AG04449 (cell line): Measurements from ENCODE around the gene MT1H.

Experiments used
- CTCF ChIA-PET: fragments of 350-600 bp; formaldehyde crosslinking; extraction: SDS; loops from one replicate; lab custom pipeline; 2021; ENCODE audit warnings: antibody characterized with exemption; lab: Yijun Ruan, JAX
- POLR2A ChIA-PET: fragments of 400-600, 350-600 bp; formaldehyde crosslinking; extraction: SDS; loops from one replicate; lab custom pipeline; 2020; ENCODE audit warnings: antibody characterized with exemption, inconsistent platforms; lab: Yijun Ruan, JAX
- DNase-seq: peaks from one replicate; pipeline ENCODE4 v3.0.0-alpha.2; 2010; ENCODE audit warnings: low read depth, low spot score
- H3K4me3 ChIP-seq: 2 replicates; pipeline ENCODE4 v1.5.1; 2011; ENCODE audit warnings: low read depth, mild to moderate bottlenecking, control low read depth, low read length
- TF ChIP-seq, protein P1 (sequence below): IDR thresholded peaks from one replicate; pipeline ENCODE4 v1.5.1; 2011; ENCODE audit warnings: mild to moderate bottlenecking, moderate library complexity, low read length, control low read depth, inconsistent platforms; ENCODE audit not compliant: insufficient read depth; ENCODE audit errors: missing control alignments

Gene MT1H

DNA sequence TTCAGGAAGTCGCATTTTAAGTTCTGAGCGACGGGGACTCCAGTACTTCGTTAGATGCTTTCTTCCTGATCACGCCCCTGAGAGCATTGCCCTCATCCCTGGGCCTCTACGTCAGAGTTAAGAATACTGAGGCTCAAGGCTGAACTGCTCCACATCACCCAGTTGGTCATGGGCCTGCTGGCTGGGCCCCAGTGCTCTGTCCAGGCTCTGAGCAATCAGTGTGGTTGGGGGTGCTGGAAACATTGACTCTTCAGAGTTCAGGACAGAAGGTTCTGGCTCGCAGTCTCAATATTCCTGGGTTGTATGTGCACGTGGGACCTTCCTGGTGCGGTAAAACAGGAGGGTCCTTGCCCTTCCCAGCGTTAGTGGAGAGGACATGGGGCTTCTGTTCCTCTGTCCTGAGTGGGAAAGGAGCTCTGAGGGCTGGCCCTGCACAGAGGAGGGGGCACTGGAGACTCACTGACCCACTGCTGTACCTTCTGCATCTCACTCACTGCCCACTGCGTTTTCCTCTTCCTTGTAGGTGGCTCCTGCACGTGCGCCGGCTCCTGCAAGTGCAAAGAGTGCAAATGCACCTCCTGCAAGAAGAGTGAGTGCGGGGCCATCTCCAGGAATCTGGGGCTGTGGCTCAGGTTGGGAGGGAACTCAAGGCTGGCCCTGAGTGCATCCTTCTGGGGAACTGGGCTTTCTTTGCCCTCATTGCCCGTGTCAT is 43.5 kb upstream of the MT1H start:
- ChIA-PET CTCF (interaction anchor here (1.0 to 2.1 kb wide), 5 partner anchors 10 to 112 kb away, joined by 3 to 8 read pairs (median 3); no protein-coding TSS in a partner anchor), POLR2A (interaction anchor here (0.6 to 9.0 kb wide), 15 partner anchors 10 to 112 kb away, joined by 3 to 263 read pairs (median 5); partner anchors contain the start of genes BBS2, MT1X and MT2A)
- no peak for DNase-seq
- peak overlapping the region; percentile 84 for H3K4me3 ChIP-seq
- TF ChIP-seq, protein P1, sequence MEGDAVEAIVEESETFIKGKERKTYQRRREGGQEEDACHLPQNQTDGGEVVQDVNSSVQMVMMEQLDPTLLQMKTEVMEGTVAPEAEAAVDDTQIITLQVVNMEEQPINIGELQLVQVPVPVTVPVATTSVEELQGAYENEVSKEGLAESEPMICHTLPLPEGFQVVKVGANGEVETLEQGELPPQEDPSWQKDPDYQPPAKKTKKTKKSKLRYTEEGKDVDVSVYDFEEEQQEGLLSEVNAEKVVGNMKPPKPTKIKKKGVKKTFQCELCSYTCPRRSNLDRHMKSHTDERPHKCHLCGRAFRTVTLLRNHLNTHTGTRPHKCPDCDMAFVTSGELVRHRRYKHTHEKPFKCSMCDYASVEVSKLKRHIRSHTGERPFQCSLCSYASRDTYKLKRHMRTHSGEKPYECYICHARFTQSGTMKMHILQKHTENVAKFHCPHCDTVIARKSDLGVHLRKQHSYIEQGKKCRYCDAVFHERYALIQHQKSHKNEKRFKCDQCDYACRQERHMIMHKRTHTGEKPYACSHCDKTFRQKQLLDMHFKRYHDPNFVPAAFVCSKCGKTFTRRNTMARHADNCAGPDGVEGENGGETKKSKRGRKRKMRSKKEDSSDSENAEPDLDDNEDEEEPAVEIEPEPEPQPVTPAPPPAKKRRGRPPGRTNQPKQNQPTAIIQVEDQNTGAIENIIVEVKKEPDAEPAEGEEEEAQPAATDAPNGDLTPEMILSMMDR, result no peak

DNA sequence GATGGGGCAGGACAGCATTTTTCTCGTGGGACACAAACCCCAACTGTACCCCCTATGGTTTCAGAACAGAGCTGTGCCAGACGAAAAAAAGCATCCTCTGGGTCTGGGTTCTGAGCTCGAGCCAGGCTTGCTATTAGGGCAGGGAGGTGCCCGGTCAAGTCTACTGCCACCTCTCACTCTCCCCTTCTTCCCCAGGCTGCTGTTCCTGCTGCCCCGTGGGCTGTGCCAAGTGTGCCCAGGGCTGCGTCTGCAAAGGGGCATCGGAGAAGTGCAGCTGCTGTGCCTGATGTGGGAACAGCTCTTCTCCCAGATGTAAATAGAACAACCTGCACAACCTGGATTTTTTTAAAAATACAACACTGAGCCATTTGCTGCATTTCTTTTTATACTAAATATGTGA is 42.9 kb upstream of the MT1H start:
- peak overlapping the region; percentile 84 for H3K4me3 ChIP-seq
- CTCF ChIA-PET, result interaction anchor here (0.7 to 2.1 kb wide), 3 partner anchors 16 to 1334 kb away, joined by 3 to 8 read pairs (median 3); no protein-coding TSS in a partner anchor
- TF ChIP-seq, protein P1, result no peak
- no peak for DNase-seq
- POLR2A ChIA-PET, result interaction anchor here (1.0 to 9.0 kb wide), 7 partner anchors 10 to 103 kb away, joined by 3 to 263 read pairs (median 5); partner anchors contain the start of genes MT1X and MT2A

DNA sequence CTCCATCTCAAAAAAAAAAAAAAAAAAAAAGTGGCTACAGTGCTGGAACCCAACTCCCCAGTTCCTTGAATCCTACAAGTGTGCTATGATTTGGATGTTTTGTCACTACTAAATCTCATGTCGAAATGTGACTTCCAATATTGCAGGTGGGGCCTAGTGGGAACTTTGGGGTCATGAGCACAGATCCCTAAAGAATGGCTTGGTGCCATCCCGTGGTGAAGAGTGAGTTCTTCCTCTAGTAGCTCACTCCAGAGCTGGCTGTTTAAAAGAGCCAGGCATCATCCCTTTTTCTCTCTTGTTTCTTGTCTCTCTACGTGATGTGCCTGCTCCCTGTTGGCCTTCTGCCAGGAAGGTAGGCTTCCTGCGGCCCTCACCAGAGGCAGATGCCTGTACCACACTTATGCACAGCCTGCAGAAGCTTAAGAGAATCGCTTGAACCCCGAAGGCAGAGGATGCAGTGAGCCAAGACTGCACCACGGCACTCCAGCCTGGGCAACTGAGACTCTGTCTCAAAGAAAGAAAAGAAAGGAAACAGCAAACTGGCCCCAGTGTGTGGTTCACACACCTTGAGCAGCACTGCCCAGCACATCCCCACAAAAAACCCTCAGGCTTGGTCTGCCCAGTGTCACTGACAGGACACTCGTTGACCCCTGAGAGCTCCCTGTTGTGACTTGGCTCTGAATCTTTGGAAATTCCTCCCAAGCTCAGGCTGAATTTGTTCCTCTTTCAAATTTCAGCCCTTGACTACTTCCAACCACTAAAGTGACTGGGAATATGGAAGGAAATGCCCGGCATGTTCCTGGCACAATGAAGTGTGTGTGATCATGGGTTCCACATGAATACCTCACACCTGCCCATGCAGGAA is 40.9 kb upstream of the MT1H start:
- POLR2A ChIA-PET, result interaction anchor here (9.0 kb wide), 1 partner anchor 19 kb away, joined by 263 read pairs; the partner anchor contains the start of gene MT2A
- TF ChIP-seq, protein P1, result no peak
- CTCF ChIA-PET, result interaction anchor here (1.4 to 1.5 kb wide), 2 partner anchors 15 to 28 kb away, joined by 4 read pairs; no protein-coding TSS in a partner anchor

DNA sequence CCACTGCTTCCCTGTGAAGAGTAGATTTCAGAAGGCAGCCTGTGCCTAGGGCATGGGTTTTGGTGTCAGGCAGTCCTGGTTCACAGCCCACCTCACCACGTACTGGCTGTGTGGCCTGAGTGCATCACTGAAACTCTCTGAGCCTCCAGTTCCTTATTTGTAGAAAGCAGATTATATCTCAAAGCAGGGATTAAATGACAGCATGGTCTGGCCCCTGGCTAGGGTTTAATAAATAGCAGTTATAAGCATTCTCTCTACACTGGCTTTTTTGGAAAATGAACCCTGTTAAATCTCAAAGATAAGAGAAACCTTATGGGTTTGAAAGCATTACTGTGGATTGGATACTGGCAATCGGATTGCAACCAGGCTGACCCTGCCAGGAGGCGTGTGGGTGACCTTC is 40.1 kb upstream of the MT1H start:
- ChIA-PET POLR2A (interaction anchor here (9.0 kb wide), 1 partner anchor 19 kb away, joined by 263 read pairs; the partner anchor contains the start of gene MT2A), CTCF (interaction anchor here (1.3 to 1.5 kb wide), 3 partner anchors 12 to 28 kb away, joined by 3 to 4 read pairs (median 4); no protein-coding TSS in a partner anchor)
- TF ChIP-seq, protein P1, result no peak
- H3K4me3 ChIP-seq, result no peak overlapping the region
- DNase-seq, result no peak

More for the DNA sequence above, 40.9 kb upstream of the MT1H start:
- no peak for DNase-seq
- no peak overlapping the region for H3K4me3 ChIP-seq

DNA sequence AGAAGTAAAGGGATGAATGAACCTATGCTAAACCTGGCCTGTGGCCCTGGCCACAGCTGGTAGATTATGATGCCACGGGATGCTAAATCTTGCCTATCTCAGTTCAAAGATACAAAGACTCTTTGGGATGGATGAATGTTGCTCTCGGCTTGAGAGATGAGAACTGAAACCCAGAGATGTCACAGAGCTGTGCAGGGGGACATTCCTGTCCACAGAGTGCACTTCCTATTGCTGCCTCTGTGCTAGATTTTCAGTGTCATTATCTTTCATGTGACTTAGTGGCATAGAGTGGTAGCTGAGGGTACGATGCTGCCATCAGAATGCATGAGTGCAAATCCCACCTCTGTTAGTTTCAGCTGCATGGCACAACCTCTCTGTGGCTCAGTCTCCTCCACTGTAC is 39.5 kb upstream of the MT1H start:
- no peak for DNase-seq
- ChIA-PET CTCF (interaction anchor here (1.2 to 1.6 kb wide), 5 partner anchors 11 to 72 kb away, joined by 3 to 5 read pairs (median 3); no protein-coding TSS in a partner anchor), POLR2A (interaction anchor here (9.0 kb wide), 1 partner anchor 20 kb away, joined by 263 read pairs; the partner anchor contains the start of gene MT2A)
- TF ChIP-seq, protein P1, result no peak
- H3K4me3 ChIP-seq, result no peak overlapping the region
